UCSD-AML1 (cell line): ENCODE data around the gene PKP4.
A peak's percentile ranks its signal among the peaks of the same experiment; 100 is the strongest.
"Not testable (repeated sequence)": the region's sequence is repeated elsewhere in the genome, so short reads cannot be mapped to it uniquely, and the experiment has no call there.

Source experiments
- DNase-seq: peaks from one replicate; lab custom pipeline; 2025; ENCODE audit not compliant: unreplicated experiment; lab: John Stamatoyannopoulos, UW

PKP4 gene, protein sequence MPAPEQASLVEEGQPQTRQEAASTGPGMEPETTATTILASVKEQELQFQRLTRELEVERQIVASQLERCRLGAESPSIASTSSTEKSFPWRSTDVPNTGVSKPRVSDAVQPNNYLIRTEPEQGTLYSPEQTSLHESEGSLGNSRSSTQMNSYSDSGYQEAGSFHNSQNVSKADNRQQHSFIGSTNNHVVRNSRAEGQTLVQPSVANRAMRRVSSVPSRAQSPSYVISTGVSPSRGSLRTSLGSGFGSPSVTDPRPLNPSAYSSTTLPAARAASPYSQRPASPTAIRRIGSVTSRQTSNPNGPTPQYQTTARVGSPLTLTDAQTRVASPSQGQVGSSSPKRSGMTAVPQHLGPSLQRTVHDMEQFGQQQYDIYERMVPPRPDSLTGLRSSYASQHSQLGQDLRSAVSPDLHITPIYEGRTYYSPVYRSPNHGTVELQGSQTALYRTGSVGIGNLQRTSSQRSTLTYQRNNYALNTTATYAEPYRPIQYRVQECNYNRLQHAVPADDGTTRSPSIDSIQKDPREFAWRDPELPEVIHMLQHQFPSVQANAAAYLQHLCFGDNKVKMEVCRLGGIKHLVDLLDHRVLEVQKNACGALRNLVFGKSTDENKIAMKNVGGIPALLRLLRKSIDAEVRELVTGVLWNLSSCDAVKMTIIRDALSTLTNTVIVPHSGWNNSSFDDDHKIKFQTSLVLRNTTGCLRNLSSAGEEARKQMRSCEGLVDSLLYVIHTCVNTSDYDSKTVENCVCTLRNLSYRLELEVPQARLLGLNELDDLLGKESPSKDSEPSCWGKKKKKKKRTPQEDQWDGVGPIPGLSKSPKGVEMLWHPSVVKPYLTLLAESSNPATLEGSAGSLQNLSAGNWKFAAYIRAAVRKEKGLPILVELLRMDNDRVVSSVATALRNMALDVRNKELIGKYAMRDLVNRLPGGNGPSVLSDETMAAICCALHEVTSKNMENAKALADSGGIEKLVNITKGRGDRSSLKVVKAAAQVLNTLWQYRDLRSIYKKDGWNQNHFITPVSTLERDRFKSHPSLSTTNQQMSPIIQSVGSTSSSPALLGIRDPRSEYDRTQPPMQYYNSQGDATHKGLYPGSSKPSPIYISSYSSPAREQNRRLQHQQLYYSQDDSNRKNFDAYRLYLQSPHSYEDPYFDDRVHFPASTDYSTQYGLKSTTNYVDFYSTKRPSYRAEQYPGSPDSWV

DNA sequence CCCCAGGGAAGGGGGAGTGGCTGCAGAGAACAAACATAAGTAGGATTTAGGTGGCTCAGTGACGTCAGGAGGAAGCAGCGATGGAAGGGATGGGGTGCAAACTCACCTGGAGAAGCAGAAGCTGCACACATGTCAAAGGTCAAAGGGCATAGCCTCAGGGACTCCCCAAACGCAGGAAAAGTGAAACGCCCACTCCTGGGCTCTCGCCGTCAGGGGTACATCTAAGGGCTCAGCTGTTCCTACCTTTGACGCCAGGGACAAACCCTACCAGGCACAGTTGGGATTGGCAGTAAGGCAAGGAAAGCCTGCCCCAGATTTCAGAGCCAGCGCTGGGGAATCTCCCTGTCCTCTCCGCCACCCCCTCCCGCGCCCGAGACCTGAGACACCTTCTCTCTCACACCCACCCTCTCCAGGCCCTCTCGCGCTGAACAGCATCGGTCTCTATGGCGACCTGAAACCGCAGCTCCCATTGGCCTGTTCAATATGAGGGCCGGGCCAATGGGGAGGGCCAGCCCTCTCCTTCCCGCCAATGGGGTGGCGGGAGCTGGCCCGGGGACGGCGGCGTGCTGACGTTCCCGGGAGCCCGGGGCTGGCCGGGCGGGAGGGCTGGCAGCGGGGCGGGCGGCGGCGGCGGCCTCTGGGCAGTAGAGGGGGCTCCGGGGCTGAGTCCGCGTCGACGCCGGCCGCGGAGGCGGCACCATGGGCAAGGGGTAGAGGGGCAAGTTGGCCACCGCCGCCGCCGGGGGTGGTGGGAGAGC is at the start of gene PKP4, which contains the start of gene CCDC148:
TSS of gene PKP4 (plus strand) at position 644 of the 758 bp plus-strand sequence. CDS start 76,233 bp downstream, outside the sequence.
TSS of gene CCDC148 (minus strand) at position 445 of the 758 bp plus-strand sequence. CDS start at position 131, 314 bp downstream.
- DNase-seq, result peak; percentile 91

DNA sequence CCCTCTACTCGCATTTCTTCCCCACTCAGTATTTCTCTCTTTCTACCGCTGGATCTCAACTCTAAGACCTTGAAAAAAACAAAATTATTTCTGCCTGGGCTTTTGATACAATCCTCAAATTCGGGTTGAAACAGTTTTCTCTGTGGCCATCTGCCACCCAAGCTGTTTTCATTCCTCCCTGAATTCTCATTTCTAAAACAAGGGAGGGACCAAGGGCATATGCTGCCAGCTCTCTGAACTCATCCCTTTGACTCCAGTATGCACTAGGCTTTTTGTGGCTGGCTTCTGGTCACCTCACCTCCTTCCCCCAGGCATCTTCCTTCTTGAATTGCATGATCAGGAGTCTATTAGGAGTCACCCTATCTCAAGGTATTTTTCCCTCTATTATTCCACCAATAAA is 49.7 kb upstream of the PKP4 start:
- DNase-seq, result no peak

DNA sequence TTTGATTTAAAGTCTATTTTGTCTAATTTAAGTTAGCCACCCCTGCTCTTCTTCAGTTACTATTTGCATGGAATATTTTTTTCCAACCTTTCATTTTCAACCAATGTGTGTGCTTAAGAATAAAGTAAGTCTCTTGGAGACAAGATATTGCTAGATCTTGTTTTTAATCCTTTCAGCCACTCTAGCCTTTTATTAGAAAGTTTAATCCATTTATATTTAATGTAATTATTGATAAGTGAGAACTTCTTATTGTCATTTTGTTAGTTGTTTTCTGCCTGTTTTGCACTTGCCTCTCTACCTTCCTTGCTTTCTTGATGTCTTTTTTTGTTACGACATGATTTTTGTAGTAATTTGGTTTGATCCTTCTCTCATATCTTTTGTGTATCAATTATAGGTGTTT is 46.6 kb upstream of the PKP4 start:
- no peak for DNase-seq

DNA sequence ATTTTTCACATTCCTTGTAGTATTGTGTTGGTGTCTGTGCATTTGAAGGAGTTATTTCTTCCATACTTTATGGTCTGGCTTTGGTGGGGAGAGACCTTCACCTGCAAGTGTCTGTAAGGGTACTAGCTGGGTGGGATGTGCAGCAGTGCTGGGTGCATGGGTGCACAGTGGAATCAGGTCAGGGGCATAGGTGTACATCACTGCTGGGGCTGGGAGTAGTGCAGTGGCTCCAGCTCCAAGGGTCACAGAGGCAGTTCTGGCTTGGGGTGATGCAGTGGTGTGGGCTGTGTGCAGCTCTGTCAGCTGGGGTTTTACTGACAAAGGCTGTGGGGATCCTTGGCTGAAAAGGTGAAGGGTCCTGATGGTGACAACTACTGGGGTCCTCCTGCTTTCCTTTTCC is 45.0 kb upstream of the PKP4 start:
- no peak for DNase-seq

DNA sequence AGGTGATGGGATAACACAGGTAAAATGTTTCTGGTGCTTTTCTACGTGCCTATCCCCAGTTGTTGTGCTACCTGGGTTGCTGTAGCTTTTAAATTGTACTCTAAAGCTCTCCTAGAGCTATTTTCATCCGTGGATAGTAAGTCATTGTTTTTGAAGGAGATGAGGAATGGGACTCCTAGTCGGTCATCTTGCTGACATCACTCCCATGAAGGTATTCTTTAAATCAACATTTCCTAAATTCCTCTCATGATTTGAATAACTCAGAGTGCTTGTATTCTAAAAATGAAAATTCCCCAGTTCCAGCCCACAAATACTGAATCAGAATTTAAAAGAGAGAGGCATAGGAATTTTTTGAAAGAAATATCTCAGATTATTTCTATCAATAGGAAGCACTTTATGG is 44.5 kb upstream of the PKP4 start:
- no peak for DNase-seq

DNA sequence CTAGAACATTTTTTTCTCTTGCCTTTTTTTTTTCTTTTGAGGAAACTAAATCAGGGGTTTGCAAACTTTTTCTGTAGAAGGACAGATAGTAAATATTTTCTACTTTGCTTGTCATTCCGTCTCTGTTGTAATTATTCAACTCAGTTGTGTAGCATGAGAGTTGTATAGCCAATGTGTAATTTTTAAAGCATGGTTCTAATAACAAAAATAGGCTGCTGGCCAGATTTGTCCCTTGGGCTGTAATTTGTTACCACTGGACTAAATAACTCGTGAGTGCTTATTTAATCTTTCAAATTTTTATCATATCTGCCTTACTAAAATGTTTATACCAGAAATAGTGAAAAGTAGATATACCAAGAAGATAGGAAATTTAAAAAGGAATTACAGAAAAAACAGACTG is 43.2 kb upstream of the PKP4 start:
- no peak for DNase-seq

DNA sequence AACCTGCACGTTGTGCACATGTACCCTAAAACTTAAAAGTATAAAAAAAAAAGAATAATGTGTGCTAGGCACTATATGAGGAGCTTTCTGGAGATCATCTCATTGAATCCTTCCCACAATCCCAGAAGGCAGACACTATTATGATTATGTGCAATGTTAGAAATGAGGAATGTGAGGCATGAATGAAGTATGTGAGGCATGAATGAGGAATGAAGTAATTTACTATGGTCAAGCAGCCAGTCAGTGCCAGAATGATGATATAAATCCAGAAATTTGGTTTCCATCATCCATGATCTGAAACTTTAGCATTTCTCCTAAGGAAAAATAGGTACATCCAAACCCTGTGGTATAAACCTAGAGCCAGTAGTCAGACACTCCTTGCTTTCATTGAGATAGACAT is 42.2 kb upstream of the PKP4 start:
- no peak for DNase-seq

DNA sequence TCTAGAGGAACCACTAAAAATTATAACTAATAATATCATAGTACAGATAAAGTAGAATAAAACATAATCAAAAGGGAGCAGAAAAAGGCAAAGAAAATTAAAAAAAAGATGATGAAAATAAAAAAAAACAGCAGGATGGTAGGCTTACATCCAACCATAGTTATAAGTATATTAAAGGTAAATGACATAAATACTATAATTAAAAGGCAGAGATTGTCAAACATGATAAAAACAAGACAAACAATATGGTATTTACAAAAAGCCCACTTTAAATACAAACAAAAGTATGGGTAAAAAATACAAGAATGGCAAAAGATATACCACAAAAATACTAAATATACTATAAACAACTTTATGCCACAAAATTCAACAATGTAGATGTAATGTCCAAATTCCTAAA is 24.6 kb upstream of the PKP4 start:
- no peak for DNase-seq

DNA sequence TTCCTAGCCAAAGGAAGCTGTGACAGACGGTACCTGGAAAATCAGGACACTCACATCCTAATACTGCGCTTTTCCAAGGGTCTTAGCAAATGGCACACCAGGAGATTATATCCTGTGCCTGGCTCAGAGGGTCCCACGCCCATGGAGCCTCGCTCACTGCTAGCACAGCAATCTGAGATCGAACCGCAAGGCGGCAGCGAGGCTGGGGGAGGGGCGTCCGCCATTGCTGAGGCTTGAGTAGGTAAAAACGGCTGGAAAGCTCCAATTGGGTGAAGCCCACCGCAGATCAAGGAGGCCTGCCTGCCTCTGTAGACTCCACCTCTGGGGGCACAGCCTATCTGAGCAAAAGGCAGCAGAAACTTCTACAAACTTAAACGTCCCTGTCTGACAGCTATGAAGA is 23.0 kb upstream of the PKP4 start:
- not testable (repeated sequence) for DNase-seq

DNA sequence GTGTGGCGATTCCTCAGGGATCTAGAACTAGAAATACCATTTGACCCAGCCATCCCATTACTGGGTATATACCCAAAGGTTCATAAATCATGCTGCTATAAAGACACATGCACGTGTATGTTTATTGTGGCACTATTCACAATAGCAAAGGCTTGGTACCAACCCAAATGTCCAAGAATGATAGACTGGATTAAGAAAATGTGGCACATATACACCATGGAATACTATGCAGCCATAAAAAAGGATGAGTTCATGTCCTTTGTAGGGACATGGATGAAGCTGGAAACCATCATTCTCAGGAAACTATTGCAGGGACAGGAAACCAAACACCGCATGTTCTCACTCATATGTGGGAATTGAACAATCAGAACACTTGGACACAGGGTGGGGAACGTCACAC is 17.7 kb upstream of the PKP4 start:
- DNase-seq, result not testable (repeated sequence)

DNA sequence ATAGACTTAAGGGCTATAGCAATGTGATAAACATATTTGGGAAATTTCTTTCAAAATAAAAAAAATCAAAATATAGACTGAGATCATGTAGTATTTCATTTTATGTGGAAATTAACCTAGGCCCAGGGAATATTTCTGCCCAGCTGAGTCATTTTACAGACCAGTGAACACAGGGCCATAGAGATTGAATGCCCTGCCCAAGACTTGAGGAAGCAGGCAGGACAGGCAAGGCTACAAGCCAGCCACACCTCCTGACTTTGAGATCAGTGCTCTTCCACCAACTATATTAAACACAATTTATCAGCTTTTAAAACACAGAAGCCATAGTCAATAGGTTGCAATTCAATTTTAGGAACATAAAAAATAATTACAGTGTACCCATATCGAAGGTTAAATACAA is 13.1 kb upstream of the PKP4 start:
- no peak for DNase-seq

DNA sequence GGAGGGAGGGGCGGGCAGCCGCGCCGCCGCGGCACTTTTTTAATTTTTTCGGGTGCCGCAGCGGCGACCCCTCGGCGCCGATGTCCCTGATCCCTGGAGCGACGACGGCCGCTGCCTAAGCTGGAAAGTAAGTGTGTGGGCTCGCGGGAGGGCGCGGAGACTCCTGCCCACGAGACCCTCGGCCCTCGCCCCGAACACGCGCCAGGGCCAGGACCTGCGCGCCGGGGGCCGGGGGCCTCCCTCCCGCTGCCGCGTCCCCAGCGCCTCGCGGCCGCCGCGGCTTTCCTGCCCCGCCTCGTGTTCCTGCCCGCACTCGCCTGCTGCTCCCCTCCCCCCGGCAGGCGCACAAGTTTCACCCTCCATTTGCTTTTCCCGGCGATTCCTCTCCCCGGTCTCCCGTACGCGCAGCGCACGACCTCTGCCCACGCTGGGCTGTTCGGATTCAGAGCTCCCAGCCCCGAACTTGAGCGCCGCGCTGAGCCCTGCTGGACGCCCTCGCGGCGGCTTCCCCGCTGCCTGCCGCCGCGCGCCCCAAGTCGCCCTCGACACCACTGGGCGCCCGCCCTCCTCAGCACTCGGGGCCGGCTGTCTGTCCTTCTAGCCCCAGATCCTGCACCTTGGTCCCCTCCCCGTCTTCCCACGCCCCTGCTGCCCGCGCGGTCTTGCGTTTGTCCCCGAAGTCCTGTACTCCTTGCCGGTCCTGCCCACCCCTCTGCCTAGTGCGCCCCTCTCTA is 507 bp downstream of the PKP4 start:
- DNase-seq, result peak; percentile 82

DNA sequence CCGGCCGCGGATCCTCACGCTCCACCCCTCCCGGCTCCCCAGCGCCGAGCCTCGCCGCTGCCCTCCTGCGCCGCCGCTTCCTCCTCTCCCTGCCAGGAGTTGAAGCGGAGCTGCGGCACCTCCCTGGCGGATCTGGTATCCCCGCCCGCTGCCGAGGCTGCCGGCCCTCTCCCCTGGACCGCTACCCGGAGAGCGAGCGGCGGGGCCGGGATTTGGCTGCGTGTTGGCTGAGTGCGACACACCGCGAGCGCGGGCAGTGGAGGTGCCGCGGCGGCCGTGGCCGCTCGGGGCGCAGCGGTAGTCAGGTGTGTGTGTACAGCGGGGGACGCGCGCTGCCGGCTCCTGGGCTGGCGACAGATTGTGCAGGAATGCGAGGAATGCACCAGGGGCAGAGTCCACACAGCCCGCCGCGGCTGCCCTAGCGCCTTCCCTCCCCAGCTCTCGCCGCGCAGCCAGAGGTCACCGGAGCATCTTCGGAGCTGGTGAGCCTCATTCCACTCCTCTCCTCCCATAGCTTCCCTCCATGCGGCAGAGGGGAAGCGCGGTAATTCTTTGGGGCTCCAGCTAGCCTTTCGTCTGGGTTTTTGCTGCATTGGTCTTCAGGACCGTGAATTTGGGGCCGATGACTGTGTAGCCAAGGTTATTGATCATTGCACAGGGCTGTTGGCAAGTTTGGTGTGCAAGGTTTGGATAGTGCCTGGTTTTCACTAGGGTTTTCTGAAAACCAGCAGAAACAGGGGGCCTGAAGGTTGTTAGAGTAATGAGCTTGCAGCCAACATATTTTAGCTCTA is 1.3 kb downstream of the PKP4 start:
- DNase-seq, result peak; percentile 82

DNA sequence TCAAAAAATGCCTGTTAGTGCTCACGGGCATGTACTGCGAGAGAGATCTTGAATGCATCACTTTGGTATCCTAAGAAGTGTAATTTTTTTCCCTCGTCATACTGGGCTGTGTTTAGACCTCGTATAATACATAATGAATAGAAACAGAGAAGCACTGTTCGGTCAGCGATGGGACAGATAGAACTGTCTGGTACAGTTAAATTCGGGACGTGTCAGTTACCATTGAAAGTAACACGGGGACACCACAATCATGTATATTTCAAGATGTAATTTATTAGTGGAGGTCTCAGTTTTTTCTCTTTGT is 1.8 kb downstream of the PKP4 start:
- DNase-seq, result no peak

DNA sequence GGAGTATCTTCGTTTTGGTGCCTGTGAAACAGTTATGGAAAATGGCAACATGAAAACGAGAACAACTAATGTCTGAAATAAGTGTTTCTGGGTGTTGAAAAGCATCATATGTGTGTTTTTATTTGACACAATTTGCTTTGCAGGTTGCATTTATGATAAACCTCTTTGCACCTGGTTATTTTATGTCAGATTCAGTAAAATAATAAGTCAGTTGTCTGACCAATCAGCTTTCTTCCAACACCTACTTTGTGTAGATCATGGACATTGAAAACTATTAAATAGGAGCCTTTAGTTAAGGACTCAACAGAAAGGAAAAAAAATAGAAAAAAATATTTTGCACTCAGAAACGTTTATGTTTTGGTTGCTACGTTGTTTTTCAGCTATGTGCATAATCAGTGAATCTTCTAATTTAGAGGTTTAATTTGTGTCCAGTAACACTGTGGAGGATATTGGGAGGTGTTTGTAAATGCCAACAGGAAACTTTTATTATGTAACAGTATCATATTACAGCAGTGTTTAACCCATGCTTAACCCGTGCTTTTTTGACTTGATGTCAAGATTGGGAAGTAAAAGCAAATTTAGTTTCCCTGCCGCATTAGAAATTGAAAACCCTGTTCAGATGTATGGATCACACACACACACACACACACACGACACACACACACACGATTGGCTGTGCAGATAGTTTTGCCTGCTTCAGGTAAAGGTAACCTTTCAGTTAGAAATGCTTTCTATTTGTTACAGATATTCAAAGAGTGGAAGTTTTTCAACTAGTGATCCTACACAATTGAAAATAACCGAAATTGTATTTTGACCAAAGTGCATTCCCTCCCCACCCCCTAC is 2.6 kb downstream of the PKP4 start:
- no peak for DNase-seq

DNA sequence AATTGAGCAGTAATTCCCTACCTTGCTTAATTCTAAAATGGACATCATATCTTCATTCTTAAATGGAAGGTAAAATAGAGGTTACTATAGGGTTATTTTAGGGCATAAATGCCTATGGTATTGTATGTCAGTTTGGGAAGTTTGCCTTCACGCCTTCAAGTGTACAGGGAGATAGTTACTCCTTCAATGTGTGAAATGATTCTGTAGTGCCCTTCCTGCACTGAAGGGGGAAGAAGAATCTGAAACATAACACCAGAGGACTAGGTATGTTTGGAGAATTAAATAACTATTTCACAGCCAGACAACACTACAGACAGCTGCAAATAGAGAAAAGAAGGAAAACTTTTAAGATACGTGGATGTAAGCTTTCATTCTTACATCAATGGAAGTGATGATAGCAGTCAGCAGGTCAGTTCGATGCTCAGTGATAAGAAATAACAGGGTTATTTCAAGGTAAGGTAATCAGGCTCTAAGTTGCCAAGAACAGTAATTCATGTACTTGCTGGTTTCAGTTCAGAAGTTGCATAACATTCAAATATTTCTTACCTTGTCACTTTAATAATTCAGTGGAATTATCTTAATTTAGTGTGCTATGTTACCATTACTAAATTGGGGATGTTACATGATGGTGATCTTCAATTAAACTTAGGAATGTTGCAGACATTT is 4.0 kb downstream of the PKP4 start:
- no peak for DNase-seq

DNA sequence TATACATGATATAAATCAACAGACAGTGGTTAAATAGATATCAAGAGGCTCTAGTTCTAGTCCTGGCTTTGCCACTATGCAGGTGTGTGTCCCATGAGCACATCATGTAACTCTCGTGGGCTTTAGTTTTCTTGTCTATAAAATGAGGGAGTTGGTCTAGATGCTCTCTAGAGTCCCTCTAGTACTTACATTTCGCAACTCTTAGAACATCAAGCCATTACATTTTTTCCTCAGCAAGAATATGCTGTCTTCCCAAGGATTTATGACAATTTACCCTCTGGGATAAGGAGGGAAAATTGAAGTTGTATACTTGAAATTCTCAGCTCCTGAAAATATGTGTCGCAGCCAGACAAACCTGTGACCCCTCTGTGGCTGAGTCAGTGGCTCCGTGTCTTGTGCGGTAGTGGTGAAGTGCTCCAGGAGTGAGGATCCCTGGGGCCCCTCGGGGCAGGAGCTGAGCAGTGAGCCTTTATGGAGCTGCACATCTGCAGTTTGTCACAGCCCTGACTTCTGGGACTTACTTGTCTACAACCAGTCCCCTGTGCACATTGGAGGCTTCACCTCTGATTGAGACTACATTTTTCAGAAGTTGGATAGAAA is 6.8 kb downstream of the PKP4 start:
- DNase-seq, result no peak
